Upper lobe of left lung (tissue), 4 donors: ENCODE results near the gene CCK.

Experiments used
- POLR2A ChIP-seq, 4 donors: fragments of 450-650 bp; IDR thresholded peaks; one replicate each; pipeline ENCODE4 v1.5.1; 2016 to 2017; ENCODE audit warnings: antibody characterized with exemption in 4 of 4, mild to moderate bottlenecking in 2 of 4
- TF ChIP-seq, protein P1 (sequence below), 6 experiments: fragments of 450-650 bp in 4 of 6; fragments of 200-600 bp in 2 of 6; sonication (generic) in 2 of 6; IDR thresholded peaks; one replicate each; pipeline ENCODE4 v1.5.1; 2016 to 2019; ENCODE audit warnings: antibody characterized with exemption in 6 of 6

DNA sequence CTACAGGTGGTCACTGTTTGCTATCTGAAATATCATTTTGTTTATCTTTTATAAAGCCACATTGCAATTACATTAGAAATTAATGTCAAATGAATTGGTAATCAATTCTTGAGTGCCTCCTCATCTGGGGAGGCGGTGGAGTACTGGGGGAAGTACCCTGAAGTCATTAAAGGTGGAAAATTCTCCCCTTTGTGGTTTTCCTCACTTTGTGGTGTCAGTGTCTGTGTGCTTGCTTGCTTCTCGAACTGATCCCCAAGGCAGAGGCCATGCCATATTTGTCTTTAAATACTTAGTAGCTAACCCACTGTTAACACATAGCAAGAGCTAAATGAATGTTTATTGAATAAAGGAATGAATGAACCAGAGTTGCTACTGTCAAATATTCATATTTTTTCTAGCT is 40.5 kb upstream of the CCK start:
- TF ChIP-seq POLR2A (IDR thresholded peaks at IDR 0.05): no peak
- TF ChIP-seq, protein P1, sequence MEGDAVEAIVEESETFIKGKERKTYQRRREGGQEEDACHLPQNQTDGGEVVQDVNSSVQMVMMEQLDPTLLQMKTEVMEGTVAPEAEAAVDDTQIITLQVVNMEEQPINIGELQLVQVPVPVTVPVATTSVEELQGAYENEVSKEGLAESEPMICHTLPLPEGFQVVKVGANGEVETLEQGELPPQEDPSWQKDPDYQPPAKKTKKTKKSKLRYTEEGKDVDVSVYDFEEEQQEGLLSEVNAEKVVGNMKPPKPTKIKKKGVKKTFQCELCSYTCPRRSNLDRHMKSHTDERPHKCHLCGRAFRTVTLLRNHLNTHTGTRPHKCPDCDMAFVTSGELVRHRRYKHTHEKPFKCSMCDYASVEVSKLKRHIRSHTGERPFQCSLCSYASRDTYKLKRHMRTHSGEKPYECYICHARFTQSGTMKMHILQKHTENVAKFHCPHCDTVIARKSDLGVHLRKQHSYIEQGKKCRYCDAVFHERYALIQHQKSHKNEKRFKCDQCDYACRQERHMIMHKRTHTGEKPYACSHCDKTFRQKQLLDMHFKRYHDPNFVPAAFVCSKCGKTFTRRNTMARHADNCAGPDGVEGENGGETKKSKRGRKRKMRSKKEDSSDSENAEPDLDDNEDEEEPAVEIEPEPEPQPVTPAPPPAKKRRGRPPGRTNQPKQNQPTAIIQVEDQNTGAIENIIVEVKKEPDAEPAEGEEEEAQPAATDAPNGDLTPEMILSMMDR (IDR thresholded peaks at IDR 0.05): no peak
